Fibroblast of villous mesenchyme (primary cell): ENCODE results near the gene PPM1K. TPM values are rescaled to one million over a fixed set of nuclear protein-coding genes. Genes with fewer than 3 reads are reported as not detected.

ENCODE experiments used
- DNase-seq: peaks from one replicate; pipeline ENCODE4 v3.0.0-alpha.2; 2010; ENCODE audit warnings: low read depth
- H3K4me3 ChIP-seq: 2 replicates; pipeline ENCODE4 v1.5.1; 2011; ENCODE audit warnings: low read depth, mild to moderate bottlenecking, low read length
- total RNA-seq: library from RNA; depleted of rRNA; stranded (reverse); fragments of >200 nt; gene quantifications from 2 replicates; pipeline ENCODE4 v1.2.3, GENCODE V29; 2012
- TF ChIP-seq, protein P1 (sequence below): IDR thresholded peaks from 2 replicates; pipeline ENCODE4 v1.5.1; 2012; ENCODE audit warnings: low read depth, mild to moderate bottlenecking, low read length; ENCODE audit not compliant: insufficient read depth

PPM1K gene
- total RNA-seq, 1 donor, result 38.4 TPM

GRCh38 chr4:88291003-88291402 lies 6.6 kb upstream of the PPM1K start:
- TF ChIP-seq, protein P1, sequence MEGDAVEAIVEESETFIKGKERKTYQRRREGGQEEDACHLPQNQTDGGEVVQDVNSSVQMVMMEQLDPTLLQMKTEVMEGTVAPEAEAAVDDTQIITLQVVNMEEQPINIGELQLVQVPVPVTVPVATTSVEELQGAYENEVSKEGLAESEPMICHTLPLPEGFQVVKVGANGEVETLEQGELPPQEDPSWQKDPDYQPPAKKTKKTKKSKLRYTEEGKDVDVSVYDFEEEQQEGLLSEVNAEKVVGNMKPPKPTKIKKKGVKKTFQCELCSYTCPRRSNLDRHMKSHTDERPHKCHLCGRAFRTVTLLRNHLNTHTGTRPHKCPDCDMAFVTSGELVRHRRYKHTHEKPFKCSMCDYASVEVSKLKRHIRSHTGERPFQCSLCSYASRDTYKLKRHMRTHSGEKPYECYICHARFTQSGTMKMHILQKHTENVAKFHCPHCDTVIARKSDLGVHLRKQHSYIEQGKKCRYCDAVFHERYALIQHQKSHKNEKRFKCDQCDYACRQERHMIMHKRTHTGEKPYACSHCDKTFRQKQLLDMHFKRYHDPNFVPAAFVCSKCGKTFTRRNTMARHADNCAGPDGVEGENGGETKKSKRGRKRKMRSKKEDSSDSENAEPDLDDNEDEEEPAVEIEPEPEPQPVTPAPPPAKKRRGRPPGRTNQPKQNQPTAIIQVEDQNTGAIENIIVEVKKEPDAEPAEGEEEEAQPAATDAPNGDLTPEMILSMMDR, result no peak
- H3K4me3 ChIP-seq, result no peak overlapping the region
- no peak for DNase-seq

GRCh38 chr4:88286897-88287296 lies 2.5 kb upstream of the PPM1K start:
- TF ChIP-seq, protein P1, result no peak
- H3K4me3 ChIP-seq, result no peak overlapping the region
- DNase-seq, result peak; percentile 55

- H3K4me3 ChIP-seq, result peak overlapping the region; percentile 86
- TF ChIP-seq, protein P1, result no peak
Measured at GRCh38 chr4:88285235-88285653, 883 bp upstream of the PPM1K start.

GRCh38 chr4:88283661-88284438 lies 511 bp downstream of the PPM1K start:
- peak; percentile 77 for DNase-seq
- H3K4me3 ChIP-seq, result peak overlapping the region; percentile 86
- TF ChIP-seq, protein P1, result no peak

More at GRCh38 chr4:88285235-88285653, 883 bp upstream of the PPM1K start:
- no peak for DNase-seq

DNA sequence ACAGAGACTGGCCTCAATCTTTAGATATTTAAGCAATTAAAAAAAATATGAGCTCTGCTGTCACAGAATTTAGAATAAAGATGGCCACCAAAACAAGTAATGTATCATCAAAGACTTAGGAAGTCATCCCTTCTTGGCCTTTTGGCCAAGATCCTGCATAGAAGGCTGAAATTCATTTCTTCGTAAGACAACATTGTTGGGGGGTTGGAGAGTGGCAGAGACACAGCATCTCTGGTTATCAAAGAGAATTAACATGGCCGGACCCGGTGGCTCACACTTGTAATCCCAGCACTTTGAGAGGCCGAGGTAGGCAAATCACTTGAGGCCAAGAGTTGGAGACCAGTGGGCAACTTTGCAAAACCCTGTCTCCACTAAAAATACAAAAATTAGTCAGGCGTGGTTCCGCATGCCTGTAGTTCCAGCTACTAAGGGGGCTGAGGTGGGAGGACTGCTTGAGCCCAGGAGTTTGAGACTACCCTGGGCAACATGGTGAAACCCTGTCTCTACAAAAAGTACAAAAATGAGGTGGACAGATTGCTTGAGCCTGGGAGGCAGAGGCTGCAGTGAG lies 4.0 kb downstream of the PPM1K start:
- DNase-seq, result no peak
- TF ChIP-seq, protein P1, result no peak
- H3K4me3 ChIP-seq, result no peak overlapping the region

DNA sequence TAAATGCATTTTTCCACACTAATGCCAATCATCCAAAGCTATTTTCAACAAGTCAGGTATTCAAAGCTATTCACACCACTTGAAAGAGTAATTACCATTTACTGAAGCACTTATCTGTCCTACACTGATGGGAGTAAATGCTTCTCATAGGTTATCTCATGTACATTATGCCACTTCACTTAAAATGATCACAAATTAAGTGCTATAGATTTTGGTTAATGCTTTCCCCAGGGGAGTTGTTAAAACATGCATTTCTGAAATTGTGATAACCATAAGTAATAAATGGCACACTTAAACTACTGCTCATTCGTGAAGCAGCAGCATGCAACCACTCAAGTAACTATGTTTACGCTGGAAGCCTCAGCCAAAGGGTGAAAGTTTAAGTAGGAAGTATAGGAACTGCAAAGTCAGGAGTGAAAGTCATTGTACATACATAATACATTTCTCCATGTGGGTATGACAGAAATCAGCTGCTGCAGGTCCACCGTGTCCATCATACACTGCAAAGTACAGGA lies 6.6 kb downstream of the PPM1K start:
- TF ChIP-seq, protein P1, result no peak
- no peak for DNase-seq

More for the DNA sequence above, 6.6 kb downstream of the PPM1K start:
- no peak overlapping the region for H3K4me3 ChIP-seq
